Type B pancreatic cell (in vitro differentiated cells): ENCODE data around the gene RHOH. TPM values are rescaled to one million over a fixed set of nuclear protein-coding genes. Genes with fewer than 3 reads are reported as not detected.
A peak's percentile ranks its signal among the peaks of the same experiment; 100 is the strongest.

ENCODE experiments used
- DNase-seq: peaks from one replicate; pipeline ENCODE4 v3.0.0; 2021; ENCODE audit warnings: mixed read lengths; ENCODE audit not compliant: unreplicated experiment; ENCODE audit errors: extremely low spot score
- H3K27ac Mint-ChIP-seq: 2 replicates; pipeline ENCODE4 v1.8.0; 2021; ENCODE audit warnings: mild to moderate bottlenecking, mixed read lengths
- H3K27me3 Mint-ChIP-seq: 2 replicates; pipeline ENCODE4 v1.8.0; 2021; ENCODE audit warnings: mixed read lengths
- H3K36me3 Mint-ChIP-seq: 2 replicates; pipeline ENCODE4 v1.8.0; 2021; ENCODE audit warnings: mixed read lengths
- H3K4me1 Mint-ChIP-seq: one replicate; pipeline ENCODE4 v1.8.0; 2021; ENCODE audit warnings: mixed read lengths; ENCODE audit not compliant: unreplicated experiment
- H3K4me3 Mint-ChIP-seq: 2 replicates; pipeline ENCODE4 v1.8.0; 2021; ENCODE audit warnings: mild to moderate bottlenecking, mixed read lengths
- H3K9me3 Mint-ChIP-seq: 2 replicates; pipeline ENCODE4 v1.8.0; 2021; ENCODE audit warnings: mixed read lengths
- total RNA-seq: library from RNA; stranded (reverse); gene quantifications from 2 replicates; pipeline ENCODE4 v1.2.1, GENCODE V29; 2021; ENCODE audit warnings: low replicate concordance
- TF ChIP-seq, protein P1 (sequence below): fragments of 200-600 bp; sonication (generic); conservative IDR thresholded peaks from 2 replicates; pipeline ENCODE4 v1.5.0; 2021; ENCODE audit warnings: antibody characterized with exemption, mild to moderate bottlenecking

Gene RHOH
- total RNA-seq, 1 donor from 2014 or later, result 5.4 TPM

DNA sequence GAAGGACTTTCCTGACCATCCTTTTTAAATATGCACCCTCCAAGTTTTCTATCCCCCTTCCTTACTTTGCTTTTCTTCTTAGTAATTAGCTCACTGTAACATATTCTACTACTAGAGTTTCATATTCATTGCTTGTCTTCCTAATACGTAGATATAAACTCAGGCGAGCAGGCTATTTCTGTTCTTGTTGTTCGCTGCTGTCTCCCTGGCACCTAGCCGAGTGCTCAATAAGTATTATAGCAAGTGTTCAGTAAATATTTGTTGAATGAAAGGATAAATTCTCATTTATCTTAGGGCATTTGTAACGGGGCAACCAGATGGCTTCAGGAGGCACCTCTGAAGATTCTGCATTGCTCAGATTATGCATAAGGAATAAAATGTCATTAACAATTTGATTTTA lies 6.8 kb upstream of the RHOH start:
- Mint-ChIP-seq H3K27ac (no peak overlapping the region), H3K4me3 (no peak overlapping the region), H3K9me3 (no peaks in the 10 kb centered on the region), H3K36me3 (no peaks in the 10 kb centered on the region), H3K27me3 (no peaks in the 10 kb centered on the region), H3K4me1 (peaks cover 37% of the 10 kb centered on the region)
- TF ChIP-seq, protein P1, sequence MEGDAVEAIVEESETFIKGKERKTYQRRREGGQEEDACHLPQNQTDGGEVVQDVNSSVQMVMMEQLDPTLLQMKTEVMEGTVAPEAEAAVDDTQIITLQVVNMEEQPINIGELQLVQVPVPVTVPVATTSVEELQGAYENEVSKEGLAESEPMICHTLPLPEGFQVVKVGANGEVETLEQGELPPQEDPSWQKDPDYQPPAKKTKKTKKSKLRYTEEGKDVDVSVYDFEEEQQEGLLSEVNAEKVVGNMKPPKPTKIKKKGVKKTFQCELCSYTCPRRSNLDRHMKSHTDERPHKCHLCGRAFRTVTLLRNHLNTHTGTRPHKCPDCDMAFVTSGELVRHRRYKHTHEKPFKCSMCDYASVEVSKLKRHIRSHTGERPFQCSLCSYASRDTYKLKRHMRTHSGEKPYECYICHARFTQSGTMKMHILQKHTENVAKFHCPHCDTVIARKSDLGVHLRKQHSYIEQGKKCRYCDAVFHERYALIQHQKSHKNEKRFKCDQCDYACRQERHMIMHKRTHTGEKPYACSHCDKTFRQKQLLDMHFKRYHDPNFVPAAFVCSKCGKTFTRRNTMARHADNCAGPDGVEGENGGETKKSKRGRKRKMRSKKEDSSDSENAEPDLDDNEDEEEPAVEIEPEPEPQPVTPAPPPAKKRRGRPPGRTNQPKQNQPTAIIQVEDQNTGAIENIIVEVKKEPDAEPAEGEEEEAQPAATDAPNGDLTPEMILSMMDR, result no peak
- no peak for DNase-seq

DNA sequence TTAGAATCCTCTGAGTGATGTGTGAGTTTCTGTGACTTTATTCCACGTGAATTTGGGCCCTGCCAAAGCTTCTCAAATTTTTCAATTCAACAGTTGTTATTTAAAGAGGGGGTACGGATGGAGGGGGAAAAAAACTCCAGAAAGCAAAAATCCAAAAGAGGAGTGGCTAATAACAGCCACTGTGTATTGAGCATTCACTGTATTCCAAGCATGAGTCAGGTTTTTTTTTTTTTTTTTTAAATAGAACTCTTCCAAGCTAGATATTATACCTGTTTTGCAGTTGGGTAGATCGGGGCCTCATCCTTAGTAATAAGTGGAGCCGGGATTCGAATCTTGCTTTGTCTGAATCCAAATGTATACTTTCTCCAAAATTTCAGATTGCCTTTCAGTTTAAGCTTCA lies 6.4 kb upstream of the RHOH start:
- no peak overlapping the region for H3K27ac Mint-ChIP-seq
- H3K4me3 Mint-ChIP-seq, result no peak overlapping the region
- H3K36me3 Mint-ChIP-seq, result no peaks in the 10 kb centered on the region
- TF ChIP-seq, protein P1, result no peak
- H3K27me3 Mint-ChIP-seq, result no peaks in the 10 kb centered on the region
- H3K4me1 Mint-ChIP-seq, result peaks cover 39% of the 10 kb centered on the region
- H3K9me3 Mint-ChIP-seq, result no peaks in the 10 kb centered on the region
- no peak for DNase-seq

DNA sequence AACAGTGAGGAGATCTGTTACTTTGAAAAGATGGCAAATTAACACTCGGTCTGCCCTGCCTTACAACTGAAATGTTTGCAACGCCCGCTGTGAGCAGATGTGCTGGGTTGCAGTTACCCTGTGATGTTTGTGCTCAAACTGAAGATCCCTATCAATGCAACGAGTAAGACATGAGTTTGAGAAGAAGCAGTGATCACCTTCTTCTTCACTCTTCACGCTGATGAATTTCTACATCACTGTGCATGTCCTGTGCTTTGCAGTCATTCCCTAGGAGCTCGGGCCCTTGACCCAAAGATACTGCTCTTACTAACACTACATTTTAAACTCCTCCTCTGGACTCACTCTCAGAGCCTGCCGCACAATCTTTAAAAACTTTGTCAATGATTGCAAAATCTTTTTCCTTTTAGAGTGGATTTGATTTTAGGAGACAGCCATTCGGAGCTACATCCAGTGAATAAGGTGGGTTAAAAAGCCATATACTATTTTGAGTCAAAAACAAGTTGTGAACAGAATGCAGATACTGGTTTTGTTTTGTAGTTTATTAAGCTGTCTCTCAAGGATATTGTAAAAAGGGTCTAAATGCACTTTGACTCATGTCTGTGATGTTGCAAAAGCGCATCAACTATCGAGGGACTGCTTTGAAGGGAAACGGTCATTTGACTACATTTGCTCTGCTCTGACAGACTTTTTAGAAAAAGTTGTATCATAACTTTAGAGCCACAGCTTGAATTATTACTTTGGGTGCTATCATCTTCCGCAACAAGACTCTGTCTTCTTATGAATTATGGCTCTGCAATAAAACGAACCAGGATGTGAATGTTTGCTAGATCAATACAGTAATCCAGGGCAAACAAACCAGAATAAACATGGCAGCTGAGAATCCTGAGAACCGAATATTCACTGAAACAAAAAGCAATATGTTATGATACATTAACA lies 5.7 kb upstream of the RHOH start:
- Mint-ChIP-seq H3K4me3 (peak overlapping the region; percentile 10), H3K36me3 (no peaks in the 10 kb centered on the region), H3K4me1 (peaks cover 39% of the 10 kb centered on the region), H3K9me3 (no peaks in the 10 kb centered on the region), H3K27me3 (no peaks in the 10 kb centered on the region), H3K27ac (peak overlapping the region; percentile 14)
- TF ChIP-seq, protein P1, result no peak
- DNase-seq, result no peak

DNA sequence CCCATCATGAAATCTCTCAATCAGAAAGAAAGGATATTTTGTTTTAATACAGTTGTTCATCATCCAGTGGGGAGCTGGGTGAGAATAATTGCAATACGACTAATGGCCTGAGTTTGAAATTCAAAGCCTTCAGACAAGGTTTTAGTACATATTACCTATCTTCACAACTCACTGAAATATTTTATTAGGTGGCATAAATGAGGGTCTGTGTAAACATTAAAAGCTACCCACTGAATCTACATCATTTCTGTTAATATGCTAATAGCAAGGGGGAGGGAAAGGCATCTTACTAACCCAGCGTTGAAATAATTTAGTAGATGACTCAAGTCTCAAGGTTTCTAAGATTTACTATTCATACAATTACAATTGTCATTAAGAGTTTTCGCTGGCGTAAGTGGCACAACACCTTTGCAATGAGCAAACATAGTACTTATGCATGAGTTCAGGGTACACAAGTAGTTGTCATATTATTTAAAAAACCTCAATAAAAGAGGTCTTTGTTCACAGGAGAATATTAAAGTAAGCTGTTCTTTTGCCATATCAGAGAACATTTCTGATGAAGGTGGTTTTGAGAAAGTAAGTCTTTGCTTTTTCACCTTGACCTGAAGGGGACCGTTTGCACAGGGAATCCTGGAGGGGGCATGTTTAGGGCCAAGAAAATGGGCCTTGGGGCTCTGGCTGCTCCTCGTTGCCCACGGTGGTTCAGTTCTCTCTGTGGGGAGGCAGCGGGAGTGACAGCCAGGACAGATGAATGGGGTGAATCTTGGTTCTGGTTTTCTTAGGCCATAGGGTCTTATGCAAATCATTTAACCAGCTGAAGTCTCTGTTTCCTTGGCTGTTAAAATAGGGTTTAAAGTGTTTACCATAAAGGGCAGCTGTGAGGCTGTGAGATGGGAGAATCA lies 4.5 kb upstream of the RHOH start:
- Mint-ChIP-seq H3K27ac (peak overlapping the region; percentile 73), H3K27me3 (no peaks in the 10 kb centered on the region), H3K4me3 (no peak overlapping the region), H3K4me1 (peaks cover 46% of the 10 kb centered on the region), H3K36me3 (no peaks in the 10 kb centered on the region), H3K9me3 (no peaks in the 10 kb centered on the region)
- TF ChIP-seq, protein P1, result no peak
- no peak for DNase-seq

DNA sequence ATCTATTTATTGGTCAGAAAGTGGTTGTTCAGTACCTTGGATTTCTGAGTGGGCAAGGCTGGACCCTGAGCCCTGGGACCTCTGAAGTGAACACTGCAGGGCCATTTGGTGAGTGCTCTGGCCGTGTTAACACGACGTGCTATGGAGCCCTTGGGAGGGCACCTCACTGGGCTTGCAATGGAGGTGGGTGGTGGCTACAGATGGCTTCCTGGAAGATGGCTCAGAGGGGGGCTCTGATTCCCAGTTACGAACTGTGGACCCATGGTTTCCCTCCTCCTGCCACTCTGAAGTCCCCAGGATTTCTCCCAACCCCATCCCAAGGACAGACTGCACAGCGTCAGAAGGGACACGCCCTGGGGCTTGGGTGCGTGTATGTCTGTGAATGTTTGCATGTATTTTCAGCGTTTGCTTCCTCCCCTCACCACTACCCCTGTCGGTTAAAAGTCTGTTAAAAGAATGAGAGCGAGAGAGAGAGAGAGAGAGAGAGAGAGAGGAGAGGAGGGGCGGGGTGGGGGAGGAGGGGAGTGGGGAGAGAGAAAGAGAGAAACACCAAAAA lies 3.7 kb upstream of the RHOH start:
- Mint-ChIP-seq H3K27ac (peak overlapping the region; percentile 73), H3K9me3 (no peaks in the 10 kb centered on the region), H3K36me3 (no peaks in the 10 kb centered on the region), H3K27me3 (peaks cover 3% of the 10 kb centered on the region), H3K4me1 (peaks cover 49% of the 10 kb centered on the region), H3K4me3 (no peak overlapping the region)
- TF ChIP-seq, protein P1, result no peak
- DNase-seq, result no peak
